ENCODE measurements around the gene MYRIP. TPM values are rescaled to one million over a fixed set of nuclear protein-coding genes. Genes with fewer than 3 reads are reported as not detected.

MYRIP gene
- total RNA-seq, 1 donor, result under 0.01 TPM

GRCh38 chr3:39869890-39870289 is 60.5 kb downstream of the MYRIP start:
- H3K27me3 ChIP-seq (ENCODE audit: insufficient read depth, low read length), result no peaks in the 10 kb centered on the region
- no peak overlapping the region for H3K4me2 ChIP-seq (ENCODE audit: insufficient read depth, low read length)

GRCh38 chr3:39870706-39871105 is 61.3 kb downstream of the MYRIP start:
- H3K4me1 ChIP-seq (ENCODE audit: insufficient read depth, low read length), result no peaks in the 10 kb centered on the region
- no peak overlapping the region for H2AFZ ChIP-seq (ENCODE audit: low read length)
- no peaks in the 10 kb centered on the region for H3K79me2 ChIP-seq (ENCODE audit: insufficient read depth, low read length)
- no peak for TF ChIP-seq CTCF (IDR thresholded peaks at IDR 0.05; ENCODE audit: extremely low read depth, low read depth, low read length)
- no peak overlapping the region for H3K27ac ChIP-seq (ENCODE audit: low read depth, low read length)
- H3K4me3 ChIP-seq (ENCODE audit: insufficient read depth, low read length), result no peak overlapping the region
- H3K9me3 ChIP-seq (ENCODE audit: low read depth, low read length), result peaks cover 2% of the 10 kb centered on the region
- no peak overlapping the region for H3K4me2 ChIP-seq (ENCODE audit: insufficient read depth, low read length)
- H4K20me1 ChIP-seq (ENCODE audit: insufficient read depth, low read length), result no peaks in the 10 kb centered on the region
- H3K36me3 ChIP-seq (ENCODE audit: insufficient read depth, low read length), result no peaks in the 10 kb centered on the region
- no peaks in the 10 kb centered on the region for H3K27me3 ChIP-seq (ENCODE audit: insufficient read depth, low read length)
- DNase-seq (ENCODE audit: insufficient read length, low spot score, missing footprints), result no peak

More at GRCh38 chr3:39869890-39870289, 60.5 kb downstream of the MYRIP start:
- no peaks in the 10 kb centered on the region for H4K20me1 ChIP-seq (ENCODE audit: insufficient read depth, low read length)
- no peaks in the 10 kb centered on the region for H3K79me2 ChIP-seq (ENCODE audit: insufficient read depth, low read length)
- no peak overlapping the region for H3K27ac ChIP-seq (ENCODE audit: low read depth, low read length)
- peaks cover 2% of the 10 kb centered on the region for H3K9me3 ChIP-seq (ENCODE audit: low read depth, low read length)
- no peak for DNase-seq (ENCODE audit: insufficient read length, low spot score, missing footprints)
- TF ChIP-seq CTCF (IDR thresholded peaks at IDR 0.05; ENCODE audit: extremely low read depth, low read depth, low read length), result no peak
- H3K4me1 ChIP-seq (ENCODE audit: insufficient read depth, low read length), result no peaks in the 10 kb centered on the region
- H2AFZ ChIP-seq (ENCODE audit: low read length), result no peak overlapping the region
- no peak overlapping the region for H3K4me3 ChIP-seq (ENCODE audit: insufficient read depth, low read length)
- no peaks in the 10 kb centered on the region for H3K36me3 ChIP-seq (ENCODE audit: insufficient read depth, low read length)

- H3K36me3 ChIP-seq (ENCODE audit: insufficient read depth, low read length), result no peaks in the 10 kb centered on the region
Observed at GRCh38 chr3:39879581-39879980, 70.2 kb downstream of the MYRIP start.

GRCh38 chr3:39882111-39882510 is 72.7 kb downstream of the MYRIP start:
- Histone ChIP-seq H3K27ac (ENCODE audit: low read depth, low read length) (no peak overlapping the region), H3K36me3 (ENCODE audit: insufficient read depth, low read length) (no peaks in the 10 kb centered on the region), H3K4me1 (ENCODE audit: insufficient read depth, low read length) (no peaks in the 10 kb centered on the region), H2AFZ (ENCODE audit: low read length) (no peak overlapping the region), H3K9me3 (ENCODE audit: low read depth, low read length) (no peaks in the 10 kb centered on the region), H4K20me1 (ENCODE audit: insufficient read depth, low read length) (no peaks in the 10 kb centered on the region), H3K79me2 (ENCODE audit: insufficient read depth, low read length) (no peaks in the 10 kb centered on the region), H3K27me3 (ENCODE audit: insufficient read depth, low read length) (no peaks in the 10 kb centered on the region), H3K4me3 (ENCODE audit: insufficient read depth, low read length) (no peak overlapping the region), H3K4me2 (ENCODE audit: insufficient read depth, low read length) (no peak overlapping the region)
- no peak for TF ChIP-seq CTCF (IDR thresholded peaks at IDR 0.05; ENCODE audit: extremely low read depth, low read depth, low read length)
- no peak for DNase-seq (ENCODE audit: insufficient read length, low spot score, missing footprints)

More at GRCh38 chr3:39879581-39879980, 70.2 kb downstream of the MYRIP start:
- no peak overlapping the region for H3K27ac ChIP-seq (ENCODE audit: low read depth, low read length)
- H3K4me3 ChIP-seq (ENCODE audit: insufficient read depth, low read length), result no peak overlapping the region
- H2AFZ ChIP-seq (ENCODE audit: low read length), result no peak overlapping the region
- H3K9me3 ChIP-seq (ENCODE audit: low read depth, low read length), result no peaks in the 10 kb centered on the region
- no peaks in the 10 kb centered on the region for H4K20me1 ChIP-seq (ENCODE audit: insufficient read depth, low read length)
- TF ChIP-seq CTCF (IDR thresholded peaks at IDR 0.05; ENCODE audit: extremely low read depth, low read depth, low read length), result no peak
- no peaks in the 10 kb centered on the region for H3K27me3 ChIP-seq (ENCODE audit: insufficient read depth, low read length)
- DNase-seq (ENCODE audit: insufficient read length, low spot score, missing footprints), result peak; percentile 67
- H3K4me2 ChIP-seq (ENCODE audit: insufficient read depth, low read length), result no peak overlapping the region
- H3K4me1 ChIP-seq (ENCODE audit: insufficient read depth, low read length), result no peaks in the 10 kb centered on the region
- H3K79me2 ChIP-seq (ENCODE audit: insufficient read depth, low read length), result no peaks in the 10 kb centered on the region

All from osteoblast (primary cell).